Umbilical cord (tissue), 2 donors: Measurements from ENCODE around the gene SLC7A8. TPM values are rescaled to one million over a fixed set of nuclear protein-coding genes. Genes with fewer than 3 reads are reported as not detected.

Experiments
- DNase-seq: peaks from one replicate; pipeline ENCODE4 v3.0.0-alpha.2; 2015; ENCODE audit warnings: low spot score
- total RNA-seq: library from RNA; depleted of rRNA; stranded (reverse); fragments of >200 nt; gene quantifications from one replicate; pipeline ENCODE4 v1.2.3, GENCODE V29; 2014; ENCODE audit warnings: low replicate concordance; ENCODE audit not compliant: insufficient read depth

Gene SLC7A8
- total RNA-seq, 1 donor from 2014 or later: 25.0 TPM

- no peak for DNase-seq
These were observed 24.7 kb downstream of the SLC7A8 start for GRCh38 chr14:23158779-23159178.

- peak; percentile 98 for DNase-seq
These were observed 28.4 kb downstream of the SLC7A8 start for GRCh38 chr14:23154964-23155587.

GRCh38 chr14:23153851-23154796, 29.3 kb downstream of the SLC7A8 start:
- peak; percentile 87 for DNase-seq

- no peak for DNase-seq
These were observed 32.1 kb downstream of the SLC7A8 start for GRCh38 chr14:23151342-23151741.

- no peak for DNase-seq
These were observed 33.7 kb downstream of the SLC7A8 start for GRCh38 chr14:23149745-23150144.

- peak; percentile 61 for DNase-seq
These were observed 34.7 kb downstream of the SLC7A8 start for GRCh38 chr14:23148591-23149249.

- peak; percentile 57 for DNase-seq
These were observed 35.8 kb downstream of the SLC7A8 start for GRCh38 chr14:23147676-23148075.

- DNase-seq: no peak
These were observed 36.5 kb downstream of the SLC7A8 start for GRCh38 chr14:23146980-23147379.

GRCh38 chr14:23146351-23146910, 37.0 kb downstream of the SLC7A8 start:
- DNase-seq: no peak

GRCh38 chr14:23145794-23146350, 37.6 kb downstream of the SLC7A8 start:
- peak; percentile 30 for DNase-seq

GRCh38 chr14:23143911-23144310, 39.5 kb downstream of the SLC7A8 start:
- peak; percentile 32 for DNase-seq

- DNase-seq: no peak
These were observed 40.6 kb downstream of the SLC7A8 start for GRCh38 chr14:23142826-23143225.

- peak; percentile 69 for DNase-seq
These were observed 41.6 kb downstream of the SLC7A8 start for GRCh38 chr14:23141706-23142444.

GRCh38 chr14:23140371-23140770, 43.1 kb downstream of the SLC7A8 start:
- DNase-seq: no peak

GRCh38 chr14:23139874-23140273, 43.6 kb downstream of the SLC7A8 start:
- no peak for DNase-seq

GRCh38 chr14:23137813-23138535, 45.5 kb downstream of the SLC7A8 start:
- DNase-seq: no peak

GRCh38 chr14:23137192-23137812, 46.2 kb downstream of the SLC7A8 start:
- no peak for DNase-seq

- no peak for DNase-seq
These were observed 46.8 kb downstream of the SLC7A8 start for GRCh38 chr14:23136566-23137133.

GRCh38 chr14:23132970-23133369, 50.5 kb downstream of the SLC7A8 start:
- no peak for DNase-seq
